ENCODE measurements around the gene PCDH15. TPM values are rescaled to one million over a fixed set of nuclear protein-coding genes. Genes with fewer than 3 reads are reported as not detected.

The PCDH15 gene
- total and polyA plus RNA-seq, 2 of the 8 experiments (the other 6 are each of a cell fraction or from before 2014, with no cell fraction given), result 0.11 TPM; not detected in 1

GRCh38 chr10:53909791-53910190 is 891.2 kb downstream of the PCDH15 start:
- no peak overlapping the region for H2BK20ac ChIP-seq (ENCODE audit: low read length)
- 0 out of 2 replicates have a peak overlapping the region, but pooled peaks have one; percentile 8 for H2BK15ac ChIP-seq (ENCODE audit: low read length)
- H3K9me3 ChIP-seq (ENCODE audit: insufficient read depth in 2 of 2, low read depth in 1 of 2, low read length in 1 of 2), result no peaks in the 10 kb centered on the region
- H3K79me2 ChIP-seq (ENCODE audit: control insufficient read depth in 1 of 2, insufficient read depth in 2 of 2, low read length in 2 of 2), result no peaks in the 10 kb centered on the region
- ChIA-PET CTCF (ENCODE audit: partially characterized antibody) (no interaction called here), POLR2A (ENCODE audit: partially characterized antibody) (no interaction called here)
- H3K9ac ChIP-seq (replicated peaks in 1 of 4; ENCODE audit: extremely low read depth in 1 of 4, low read depth in 3 of 4, low read length in 3 of 4), result no peak overlapping the region
- no peak overlapping the region for H3K18ac ChIP-seq (ENCODE audit: extremely low read depth, low read length)
- no peaks in the 10 kb centered on the region for H3K79me1 ChIP-seq (ENCODE audit: low read depth, low read length)
- no peaks in the 10 kb centered on the region for H3K23me2 ChIP-seq (ENCODE audit: low read depth, low read length)
- H3K27ac ChIP-seq (ENCODE audit: low read depth, low read length), result no peak overlapping the region
- no peaks in the 10 kb centered on the region for H3K4me1 ChIP-seq (replicated peaks in 1 of 4; ENCODE audit: control insufficient read depth in 3 of 4, insufficient read depth in 4 of 4, low read length in 3 of 4)
- no peak overlapping the region for H3K56ac ChIP-seq (replicated peaks; ENCODE audit: insufficient read length, low read depth, low read length)
- no peak overlapping the region for H2BK12ac ChIP-seq (ENCODE audit: low read depth, low read length)
- no peak overlapping the region for H3K4me2 ChIP-seq (ENCODE audit: insufficient read depth in 1 of 2, low read depth in 2 of 2, low read length in 2 of 2)
- H3K14ac ChIP-seq (ENCODE audit: insufficient read length), result no peak overlapping the region
- H4K91ac ChIP-seq (replicated peaks; ENCODE audit: insufficient read length, low read length), result no peak overlapping the region
- H2BK5ac ChIP-seq (ENCODE audit: low read depth, low read length), result no peak overlapping the region
- H3K4me3 ChIP-seq (ENCODE audit: extremely low read depth in 1 of 4, insufficient read depth in 2 of 4, low read depth in 3 of 4, low read length in 4 of 4), result no peak overlapping the region
- no peak for DNase-seq (ENCODE audit: low read depth in 1 of 2, low spot score in 2 of 2)
- no peaks in the 10 kb centered on the region for H3K36me3 ChIP-seq (ENCODE audit: control insufficient read depth in 2 of 4, insufficient read depth in 4 of 4, low read length in 3 of 4)
- no peak overlapping the region for H2AK5ac ChIP-seq (ENCODE audit: low read depth, low read length)
- no peak for FAIRE-seq
- no peak overlapping the region for H2BK120ac ChIP-seq (replicated peaks; ENCODE audit: low read depth, low read length)
- no peak overlapping the region for H3K23ac ChIP-seq (ENCODE audit: insufficient read length)
- no peaks in the 10 kb centered on the region for H4K20me1 ChIP-seq (replicated peaks in 1 of 2; ENCODE audit: control insufficient read depth in 1 of 2, insufficient read depth in 2 of 2, low read length in 2 of 2)
- no peaks in the 10 kb centered on the region for H3K27me3 ChIP-seq (replicated peaks in 1 of 4; ENCODE audit: control insufficient read depth in 3 of 4, extremely low read depth in 1 of 4, insufficient read depth in 3 of 4, low read length in 3 of 4)
- 88% methylated on average over 5 of the region's 5 CpGs; no CpG with 5 or more reads in 1 of the 2 experiments for WGBS, 2 experiments (ENCODE audit: extremely low coverage in 1 of 2, insufficient coverage in 1 of 2, insufficient read length in 1 of 2, insufficient replicate concordance in 2 of 2, low coverage in 1 of 2, low lambda C conversion rate in 2 of 2, missing lambda C conversion rate in 1 of 2)
- H3K4ac ChIP-seq (replicated peaks; ENCODE audit: insufficient read length, low read depth, low read length), result no peak overlapping the region
- no peak overlapping the region for H4K8ac ChIP-seq (ENCODE audit: extremely low read depth, insufficient read depth, low read length)
- peak overlapping the region; percentile 81; the same call in 1 of the 2 replicates for H2AFZ ChIP-seq (ENCODE audit: low read length)
- no peak overlapping the region for H4K5ac ChIP-seq (ENCODE audit: insufficient read length, low read depth, low read length)
- TF ChIP-seq TAF7 (optimal IDR thresholded peaks at IDR 0.05; ENCODE audit: borderline replicate concordance, low read depth, low read length) (no peak), MAFK (IDR thresholded peaks at IDR 0.05; ENCODE audit: low read depth, low read length) (no peak), SP2 (IDR thresholded peaks at IDR 0.05; ENCODE audit: low read length) (no peak), E2F6 (IDR thresholded peaks at IDR 0.05) (no peak), ATF2 (IDR thresholded peaks at IDR 0.05; ENCODE audit: low read length) (no peak), NANOG (IDR thresholded peaks at IDR 0.05; ENCODE audit: insufficient read depth, low read depth, low read length, poor library complexity, severe bottlenecking) (no peak), SIN3A (conservative IDR thresholded peaks at IDR 0.05 in 1 of 2, IDR thresholded peaks at IDR 0.05 in 1 of 2; ENCODE audit: low read depth in 1 of 2, low read length in 2 of 2) (no peak), SIRT6 (IDR thresholded peaks at IDR 0.05; ENCODE audit: low read length) (no peak), CHD1 (IDR thresholded peaks at IDR 0.05; ENCODE audit: low read depth, low read length) (no peak), KDM5A (IDR thresholded peaks at IDR 0.05; ENCODE audit: low read length) (no peak), TCF12 (IDR thresholded peaks at IDR 0.05; ENCODE audit: low read depth, low read length) (no peak), CTBP2 (IDR thresholded peaks at IDR 0.05; ENCODE audit: borderline replicate concordance, insufficient read depth, insufficient read length, low read length) (no peak)
